MM.1S (cell line): ENCODE data around the gene PDSS2.

Source experiments
- CTCF ChIP-seq: fragments of 300-600 bp; sonication (generic); IDR thresholded peaks from 2 replicates; pipeline ENCODE4 v1.5.1; 2016; ENCODE audit warnings: antibody characterized with exemption, low read length, mixed read lengths
- EZH2 ChIP-seq: fragments of 300-600 bp; sonication (generic); optimal IDR thresholded peaks from 2 replicates; pipeline ENCODE3; 2017; ENCODE audit warnings: low read depth, mild to moderate bottlenecking, antibody characterized with exemption, low read length, mixed read lengths
- EZH2phosphoT487 ChIP-seq: fragments of 300-600 bp; sonication (generic); IDR thresholded peaks from 2 replicates; pipeline ENCODE4 v1.6.1; 2018; ENCODE audit warnings: antibody characterized with exemption, low read length

- TF ChIP-seq CTCF (no peak), EZH2 (no peak), EZH2phosphoT487 (no peak)
Observed at GRCh38 chr6:107470364-107470763, 11.0 kb upstream of the PDSS2 start.
